KG1 (cell line): ENCODE measurements around the gene SPEM1.

Experiments used
- DNase-seq: peaks from one replicate; lab custom pipeline; 2025; lab: John Stamatoyannopoulos, UW

Gene SPEM1

GRCh38 chr17:7421186-7421585, 1.1 kb downstream of the SPEM1 start:
- DNase-seq, result no peak

GRCh38 chr17:7423679-7424078, 3.6 kb downstream of the SPEM1 start:
- DNase-seq, result no peak

GRCh38 chr17:7425316-7425715, 5.2 kb downstream of the SPEM1 start, which contains the start of gene SPEM2:
TSS of gene SPEM2 (plus strand) at chr17:7425616. CDS start at chr17:7425689, 73 bp downstream.
- DNase-seq, result no peak

- DNase-seq, result no peak
Measured at GRCh38 chr17:7425756-7426155, 5.6 kb downstream of the SPEM1 start.

GRCh38 chr17:7426203-7426863, 6.2 kb downstream of the SPEM1 start:
- DNase-seq, result no peak

GRCh38 chr17:7426896-7427489, 6.9 kb downstream of the SPEM1 start:
- no peak for DNase-seq

GRCh38 chr17:7427549-7427948, 7.4 kb downstream of the SPEM1 start:
- no peak for DNase-seq

- DNase-seq, result no peak
Measured at GRCh38 chr17:7428557-7428956, 8.4 kb downstream of the SPEM1 start, which contains the start of gene SPEM3. TSS of gene SPEM3 (plus strand) at chr17:7428857. CDS start at chr17:7428903, 46 bp downstream.

GRCh38 chr17:7429722-7430121, 9.6 kb downstream of the SPEM1 start:
- DNase-seq, result no peak

- DNase-seq, result no peak
Measured at GRCh38 chr17:7431231-7431630, 11.1 kb downstream of the SPEM1 start.

- no peak for DNase-seq
Measured at GRCh38 chr17:7432296-7432695, 12.2 kb downstream of the SPEM1 start.

GRCh38 chr17:7435676-7436555, 15.8 kb downstream of the SPEM1 start:
- no peak for DNase-seq

- DNase-seq, result no peak
Measured at GRCh38 chr17:7436556-7437368, 16.6 kb downstream of the SPEM1 start.

- no peak for DNase-seq
Measured at GRCh38 chr17:7437369-7437863, 17.3 kb downstream of the SPEM1 start.

GRCh38 chr17:7437950-7438614, 18.0 kb downstream of the SPEM1 start:
- DNase-seq, result no peak

GRCh38 chr17:7438656-7439460, 18.7 kb downstream of the SPEM1 start:
- DNase-seq, result no peak

GRCh38 chr17:7439462-7440112, 19.5 kb downstream of the SPEM1 start, which contains the start of gene FGF11:
TSS of gene FGF11 (plus strand) at chr17:7439512. CDS start at chr17:7439621, 109 bp downstream.
- DNase-seq, result no peak

GRCh38 chr17:7440113-7440833, 20.1 kb downstream of the SPEM1 start:
- DNase-seq, result no peak

- DNase-seq, result no peak
Measured at GRCh38 chr17:7440834-7441195, 20.7 kb downstream of the SPEM1 start.
